Testis (tissue), 2 donors: ENCODE results near the gene FAM107B.

Experiments used
- CTCF ChIP-seq, 3 experiments: fragments of 450-650 bp in 2 of 3; fragments of 200-600 bp in 1 of 3; sonication (generic) in 1 of 3; IDR thresholded peaks; one replicate each; pipeline ENCODE4 v1.5.1; 2016 to 2019; ENCODE audit warnings: antibody characterized with exemption in 3 of 3, mild to moderate bottlenecking in 2 of 3, moderate library complexity in 1 of 3
- POLR2A ChIP-seq: fragments of 450-650 bp; IDR thresholded peaks from one replicate; pipeline ENCODE4 v1.6.1; 2017; ENCODE audit warnings: antibody characterized with exemption, mild to moderate bottlenecking, moderate library complexity

- TF ChIP-seq CTCF (IDR thresholded peaks at IDR 0.05) = no peak
- TF ChIP-seq POLR2A = no peak
These were observed 174.6 kb downstream of the FAM107B start for GRCh38 chr10:14600065-14600464.
